Measurements from ENCODE around the gene LRP11.
"Not testable (repeated sequence)": the region's sequence is repeated elsewhere in the genome, so short reads cannot be mapped to it uniquely, and the experiment has no call there.

LRP11 gene

GRCh38 chr6:149867876-149868640, 3.9 kb upstream of the LRP11 start:
- DNase-seq, result no peak

- peak; percentile 58 for DNase-seq
These were observed 698 bp upstream of the LRP11 start for GRCh38 chr6:149864578-149865535.

GRCh38 chr6:149862922-149863697, 1.0 kb downstream of the LRP11 start:
- no peak for DNase-seq

GRCh38 chr6:149862424-149862738, 1.8 kb downstream of the LRP11 start:
- DNase-seq, result not testable (repeated sequence)

- DNase-seq, result no peak
These were observed 2.3 kb downstream of the LRP11 start for GRCh38 chr6:149861603-149862423.

GRCh38 chr6:149860834-149861602, 3.1 kb downstream of the LRP11 start:
- DNase-seq, result no peak

- DNase-seq, result no peak
These were observed 3.7 kb downstream of the LRP11 start for GRCh38 chr6:149860513-149860833.

GRCh38 chr6:149859938-149860337, 4.2 kb downstream of the LRP11 start:
- DNase-seq, result no peak

- DNase-seq, result no peak
These were observed 4.8 kb downstream of the LRP11 start for GRCh38 chr6:149859368-149859767.

- no peak for DNase-seq
These were observed 6.6 kb downstream of the LRP11 start for GRCh38 chr6:149857541-149857940.

GRCh38 chr6:149856256-149856994, 7.7 kb downstream of the LRP11 start:
- DNase-seq, result no peak

- DNase-seq, result no peak
These were observed 8.4 kb downstream of the LRP11 start for GRCh38 chr6:149855741-149856140.

GRCh38 chr6:149855040-149855654, 9.0 kb downstream of the LRP11 start:
- no peak for DNase-seq

- DNase-seq, result no peak
These were observed 9.6 kb downstream of the LRP11 start for GRCh38 chr6:149854532-149854931.

- DNase-seq, result not testable (repeated sequence)
These were observed 10.1 kb downstream of the LRP11 start for GRCh38 chr6:149854017-149854416.

- no peak for DNase-seq
These were observed 11.3 kb downstream of the LRP11 start for GRCh38 chr6:149852881-149853280.

GRCh38 chr6:149852180-149852579, 12.0 kb downstream of the LRP11 start:
- no peak for DNase-seq

- DNase-seq, result no peak
These were observed 12.6 kb downstream of the LRP11 start for GRCh38 chr6:149851461-149852110.

- DNase-seq, result not testable (repeated sequence)
These were observed 15.8 kb downstream of the LRP11 start for GRCh38 chr6:149848343-149848742.

- no peak for DNase-seq
These were observed 16.3 kb downstream of the LRP11 start for GRCh38 chr6:149847939-149848267.
